ENCODE data around the gene CCHCR1.

The CCHCR1 gene

DNA sequence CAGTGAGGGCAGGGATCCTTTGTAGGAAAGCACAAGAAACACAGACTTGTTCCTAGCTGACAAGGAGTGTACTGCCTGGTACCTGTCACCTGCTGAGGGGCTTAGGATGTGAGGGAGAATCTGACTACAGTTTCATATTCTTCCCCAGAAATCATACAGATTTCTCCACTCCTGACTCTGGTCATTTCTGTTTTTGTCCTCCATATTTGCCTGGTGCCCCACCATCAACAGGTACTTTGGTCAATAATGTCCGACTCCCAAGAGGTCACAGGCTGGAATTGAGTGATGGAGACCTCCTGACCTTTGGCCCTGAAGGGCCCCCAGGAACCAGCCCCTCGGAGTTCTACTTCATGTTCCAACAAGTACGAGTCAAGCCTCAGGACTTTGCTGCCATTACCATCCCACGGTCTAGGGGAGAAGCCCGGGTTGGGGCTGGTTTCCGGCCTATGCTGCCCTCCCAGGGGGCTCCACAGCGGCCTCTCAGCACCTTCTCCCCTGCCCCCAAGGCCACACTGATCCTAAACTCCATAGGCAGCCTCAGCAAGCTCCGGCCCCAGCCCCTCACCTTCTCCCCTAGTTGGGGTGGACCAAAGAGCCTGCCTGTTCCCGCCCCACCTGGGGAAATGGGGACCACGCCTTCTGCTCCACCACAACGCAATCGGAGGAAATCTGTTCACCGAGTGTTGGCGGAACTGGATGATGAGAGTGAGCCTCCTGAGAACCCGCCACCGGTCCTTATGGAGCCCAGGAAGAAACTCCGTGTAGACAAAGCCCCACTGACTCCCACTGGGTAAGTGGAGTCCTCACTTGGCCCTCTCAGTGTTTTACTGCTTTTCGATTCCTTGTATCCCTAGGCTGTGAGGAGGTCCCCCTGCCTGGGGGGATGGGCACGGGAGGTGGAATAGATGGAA lies 3.9 kb upstream of the CCHCR1 start:
- no peak for DNase-seq

- no peak for DNase-seq
Measured at GRCh38 chr6:31158863-31159855, 1.6 kb upstream of the CCHCR1 start.

DNA sequence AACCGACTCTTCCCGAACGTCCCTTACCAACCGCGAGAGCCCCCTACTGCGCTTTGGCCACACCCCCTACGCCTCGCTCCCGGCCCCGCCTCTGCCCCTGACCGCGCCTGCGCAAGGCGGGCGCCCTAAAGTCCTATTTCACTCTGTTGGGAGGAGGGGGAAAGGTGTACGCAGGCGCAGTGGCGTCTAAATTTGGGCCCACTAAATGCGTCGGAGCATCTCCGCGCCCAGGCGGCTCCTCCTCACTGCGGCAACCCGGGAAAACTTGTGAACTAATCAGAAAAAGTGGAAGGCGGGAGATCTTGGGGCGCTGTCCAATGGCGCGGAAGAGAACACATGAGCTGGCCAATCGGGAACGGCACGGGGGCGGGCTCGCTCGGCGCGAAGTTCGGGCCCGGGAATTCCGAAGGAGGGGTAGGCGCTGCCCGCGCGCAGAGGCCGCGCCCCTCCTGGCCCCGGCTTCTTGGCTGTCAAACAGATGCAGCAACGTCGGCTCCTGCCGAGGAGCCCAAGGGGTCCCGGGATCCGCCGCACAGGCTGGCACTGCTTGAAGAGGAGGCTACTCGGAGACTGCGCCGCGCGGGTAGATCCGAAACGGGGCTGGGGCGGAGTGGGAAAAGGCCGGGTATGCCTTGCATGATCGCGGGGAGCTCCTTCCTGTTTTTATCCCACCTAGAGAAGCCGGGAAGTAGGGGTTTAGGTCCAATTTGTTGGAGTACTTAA lies 699 bp upstream of the CCHCR1 start, which contains the start of gene TCF19:
TCF19 (plus strand) TSS at position 450 of the 723 bp plus-strand sequence. CDS start 881 bp downstream, outside the sequence.
- peak; percentile 100 for DNase-seq

DNA sequence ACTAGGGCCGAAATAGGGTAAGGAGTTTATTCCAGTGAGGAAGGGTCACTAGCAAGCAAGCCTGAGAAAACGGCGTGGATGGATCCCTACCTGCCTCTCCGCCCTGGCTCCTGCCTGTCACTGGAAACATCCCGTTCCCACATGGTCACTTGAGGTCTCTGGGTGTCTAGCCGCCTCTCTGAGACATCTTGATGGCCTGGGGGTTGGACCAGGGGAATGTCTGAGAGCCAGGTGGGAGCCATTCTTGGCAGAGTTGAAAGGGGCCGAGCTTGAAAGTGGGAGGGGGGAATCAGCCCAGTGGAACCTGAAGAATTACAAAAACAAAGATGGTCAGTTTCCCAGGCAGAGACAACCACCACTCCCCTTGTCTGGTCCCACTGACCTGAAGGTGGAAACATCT lies 961 bp downstream of the CCHCR1 start:
- no peak for DNase-seq

- DNase-seq: no peak
Measured at GRCh38 chr6:31154436-31154835, 3.2 kb downstream of the CCHCR1 start.

DNA sequence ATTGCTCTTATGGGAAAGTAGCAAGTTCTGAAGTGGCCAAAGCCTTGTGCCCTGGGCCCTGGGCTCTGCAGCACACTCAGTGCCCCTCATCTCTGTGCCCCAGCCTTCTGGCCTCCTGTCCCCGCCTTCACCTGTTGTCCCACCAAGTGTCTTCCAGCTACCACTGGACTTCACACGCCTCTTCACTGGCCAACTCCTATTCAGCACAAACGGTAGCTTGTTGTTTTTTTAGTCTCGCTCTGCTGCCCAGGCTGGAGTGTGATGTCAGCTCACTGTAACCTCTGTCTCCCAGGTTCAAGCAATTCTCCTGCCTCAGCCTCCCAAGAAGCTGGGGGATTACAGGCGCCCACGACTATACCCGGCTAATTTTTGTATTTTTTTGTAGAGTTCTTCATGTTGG lies 4.8 kb downstream of the CCHCR1 start:
- DNase-seq: no peak

- DNase-seq: no peak
Measured at GRCh38 chr6:31149827-31150447, 7.7 kb downstream of the CCHCR1 start.

DNA sequence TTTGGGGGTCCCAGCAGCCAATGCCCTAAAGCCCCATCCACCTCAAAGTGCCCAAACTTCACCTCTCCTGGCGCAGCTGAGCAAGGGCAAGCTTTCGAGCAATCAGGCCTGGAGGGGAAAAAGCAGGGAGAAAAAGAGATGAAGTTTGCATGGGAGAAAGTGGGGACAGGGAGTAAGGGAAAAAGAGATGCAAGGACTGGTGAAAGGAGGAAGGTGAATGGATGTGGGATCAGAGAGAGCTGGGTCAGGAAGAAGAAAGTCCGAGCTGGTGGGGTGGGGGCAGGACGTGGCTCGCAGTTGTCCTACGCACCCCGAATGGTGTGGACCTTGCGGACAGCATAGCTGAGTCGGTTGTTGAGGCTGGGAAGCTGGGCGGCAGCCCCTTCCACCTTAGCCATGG lies 12.2 kb downstream of the CCHCR1 start:
- no peak for DNase-seq

- no peak for DNase-seq
Measured at GRCh38 chr6:31144970-31145340, 12.6 kb downstream of the CCHCR1 start.

DNA sequence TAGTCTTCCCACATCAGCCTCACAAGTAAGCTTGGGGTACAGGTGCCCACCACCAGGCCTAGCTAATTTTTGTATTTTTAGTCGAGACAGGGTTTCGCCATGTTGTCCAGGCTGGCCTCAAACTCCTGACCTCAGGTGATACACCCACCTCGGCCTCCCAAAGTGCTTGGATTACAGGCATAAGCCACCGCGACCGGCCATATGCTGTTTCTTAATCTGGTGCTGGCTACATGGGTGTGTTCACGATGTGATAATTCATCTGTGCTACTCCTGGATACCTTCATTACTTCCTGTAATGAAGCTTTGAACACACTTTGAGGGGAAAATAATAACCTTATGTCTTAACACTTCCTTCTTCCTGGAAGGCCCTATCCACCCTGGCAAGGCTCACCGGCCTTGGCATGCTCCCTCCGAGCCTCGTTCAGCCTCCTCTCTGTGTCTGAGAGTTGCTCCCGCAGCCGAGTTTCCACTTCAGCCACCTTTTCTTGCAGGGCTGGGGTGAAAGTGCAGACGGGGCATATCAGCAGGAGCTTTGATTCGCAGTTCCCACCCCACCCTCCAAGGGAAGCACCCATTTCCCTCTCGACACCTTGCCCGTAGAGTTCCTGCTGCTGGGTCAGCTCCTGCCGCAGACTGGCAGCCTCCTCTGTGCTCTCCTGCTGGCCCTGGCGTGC lies 13.2 kb downstream of the CCHCR1 start:
- no peak for DNase-seq

DNA sequence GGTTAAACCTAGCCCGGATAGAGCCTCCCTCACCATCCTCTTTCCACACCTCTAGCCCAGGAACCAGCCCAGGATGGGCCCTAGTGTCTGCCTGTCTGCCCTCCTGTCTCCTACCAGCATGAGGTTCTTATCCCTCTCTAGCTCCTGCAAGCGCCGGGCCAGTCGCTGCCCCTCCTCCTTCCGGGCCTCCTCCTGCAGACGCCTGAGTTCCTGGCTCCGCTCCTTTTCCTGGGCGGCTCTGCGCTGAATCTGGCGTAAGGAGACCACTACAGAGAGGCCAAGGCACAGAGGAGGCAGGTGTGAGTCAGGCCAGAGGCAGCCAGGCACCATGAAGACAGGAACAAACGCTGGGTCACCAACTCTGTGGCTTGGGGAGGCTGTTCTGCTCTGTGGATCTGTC lies 14.5 kb downstream of the CCHCR1 start:
- no peak for DNase-seq

DNA sequence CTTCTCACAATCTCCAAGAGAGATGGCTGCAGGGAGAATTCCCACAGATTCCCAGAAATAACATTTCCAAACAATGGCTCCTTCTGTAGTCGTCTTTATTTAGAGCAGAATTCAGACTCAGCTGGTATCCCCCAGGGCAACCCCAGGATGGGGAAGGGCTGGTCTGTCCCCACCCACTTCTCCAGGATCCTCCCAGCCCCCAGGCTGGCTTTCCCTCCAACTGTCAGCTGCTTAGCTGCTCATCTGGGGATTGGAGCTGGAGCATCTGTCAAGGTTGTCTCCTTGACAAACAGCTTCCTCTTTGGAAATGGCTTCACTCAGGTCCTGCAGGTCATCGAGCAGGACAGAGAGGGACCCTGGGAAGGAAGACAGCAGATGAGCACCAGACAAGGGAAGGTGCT lies 15.2 kb downstream of the CCHCR1 start:
- peak; percentile 36 for DNase-seq

GRCh38 chr6:31140643-31141042 lies 17.0 kb downstream of the CCHCR1 start:
- DNase-seq: no peak

- DNase-seq: no peak
Measured at GRCh38 chr6:31139599-31139998, 18.0 kb downstream of the CCHCR1 start.

DNA sequence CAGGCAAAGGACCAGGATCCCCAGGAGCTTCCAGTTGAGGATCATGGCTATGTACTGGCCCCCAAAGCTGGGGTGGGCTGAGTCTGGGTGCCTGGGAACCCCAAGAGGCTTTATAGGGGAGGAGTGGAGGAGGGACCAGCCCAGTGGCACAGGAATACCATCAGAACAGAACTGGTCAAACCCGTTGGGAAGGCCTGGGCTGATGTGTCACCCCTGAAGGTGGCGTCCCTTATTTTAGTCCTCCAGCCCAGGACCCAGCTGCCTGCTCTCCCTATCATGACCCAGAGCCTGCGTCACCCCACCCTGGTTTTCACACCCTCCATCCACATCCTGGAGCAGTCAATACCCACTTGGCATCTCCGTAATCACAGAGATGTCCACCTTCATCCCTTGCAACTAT lies 18.6 kb downstream of the CCHCR1 start, which contains the start of gene PSORS1C2:
PSORS1C2 (minus strand) TSS at position 85 of the 400 bp plus-strand sequence; CDS start at position 45, 40 bp downstream.
- DNase-seq: no peak

GRCh38 chr6:31135710-31136109 lies 21.9 kb downstream of the CCHCR1 start:
- no peak for DNase-seq

DNA sequence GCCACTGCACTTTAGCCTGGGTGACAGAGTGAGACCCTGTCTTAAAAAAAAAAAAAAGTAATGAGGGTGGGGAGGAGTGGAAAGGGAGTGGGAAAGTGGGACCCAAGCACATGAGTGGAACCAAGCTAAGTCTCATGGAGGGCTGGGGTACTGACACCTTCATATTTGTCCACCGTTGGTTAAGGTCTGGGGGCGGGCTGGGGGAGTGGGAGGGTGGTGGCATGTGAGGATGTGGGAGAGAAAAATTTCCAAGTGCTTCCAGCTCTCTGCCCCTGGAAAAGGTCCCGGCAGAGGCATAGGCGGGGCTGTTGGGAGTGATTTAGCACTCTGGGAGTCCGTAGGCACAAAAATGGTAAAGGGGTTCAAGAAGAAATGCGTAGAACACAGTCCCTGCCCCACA lies 24.8 kb downstream of the CCHCR1 start:
- no peak for DNase-seq

- DNase-seq: no peak
Measured at GRCh38 chr6:31131595-31131994, 26.0 kb downstream of the CCHCR1 start.

GRCh38 chr6:31130751-31131150 lies 26.9 kb downstream of the CCHCR1 start:
- DNase-seq: no peak

- DNase-seq: no peak
Measured at GRCh38 chr6:31129130-31129529, 28.5 kb downstream of the CCHCR1 start.

- DNase-seq: peak; percentile 49
Measured at GRCh38 chr6:31128093-31128676, 29.4 kb downstream of the CCHCR1 start.
